Upper lobe of left lung (tissue), 6 donors: ENCODE results near the gene ARHGEF19. TPM values are rescaled to one million over a fixed set of nuclear protein-coding genes. Genes with fewer than 3 reads are reported as not detected.

Source experiments
- ATAC-seq, 2 donors: fragments of 200-7000 bp; cut with Tn5 transposase; one replicate each; pipeline ENCODE4 v1.9.1; 2022; ENCODE audit warnings: mild to moderate bottlenecking in 2 of 2, moderate library complexity in 2 of 2; ENCODE audit not compliant: low FRiP score in 2 of 2
- DNase-seq, 2 donors: peaks; one replicate each; pipeline ENCODE4 v3.0.0-alpha.2; 2019 to 2020
- H3K27ac ChIP-seq, 4 donors: fragments of 200-600 bp; sonication (generic); one replicate each; pipeline ENCODE4 v1.5.1; 2016 to 2019
- H3K27me3 ChIP-seq, 4 donors: fragments of 200-600 bp; sonication (generic); one replicate each; pipeline ENCODE4 v1.5.1; 2017 to 2019
- H3K36me3 ChIP-seq, 4 donors: fragments of 200-600 bp; sonication (generic); one replicate each; pipeline ENCODE4 v1.5.1; 2016 to 2019
- H3K4me1 ChIP-seq, 4 donors: fragments of 200-600 bp; sonication (generic); one replicate each; pipeline ENCODE4 v1.5.1; 2018 to 2019
- H3K4me3 ChIP-seq, 4 donors: fragments of 200-600 bp; sonication (generic); one replicate each; pipeline ENCODE4 v1.5.1; 2017 to 2019; ENCODE audit warnings: mild to moderate bottlenecking in 2 of 4, moderate library complexity in 1 of 4
- H3K9me3 ChIP-seq, 4 donors: fragments of 200-600 bp; sonication (generic); one replicate each; pipeline ENCODE4 v1.5.1; 2018 to 2019
- EP300 ChIP-seq, 4 donors: sonication (generic); formaldehyde crosslinking; IDR thresholded peaks; one replicate each; pipeline ENCODE4 v1.5.1; 2017; ENCODE audit warnings: antibody characterized with exemption in 4 of 4, control low read depth in 2 of 4
- POLR2A ChIP-seq, 4 donors: fragments of 450-650 bp; IDR thresholded peaks; one replicate each; pipeline ENCODE4 v1.5.1; 2016 to 2017; ENCODE audit warnings: antibody characterized with exemption in 4 of 4, mild to moderate bottlenecking in 2 of 4
- POLR2AphosphoS5 ChIP-seq, 2 donors: sonication (generic); formaldehyde crosslinking; IDR thresholded peaks; one replicate each; pipeline ENCODE4 v1.5.1; 2017; ENCODE audit warnings: antibody characterized with exemption in 2 of 2
- WGBS, 2 donors: methylation state at CpG; one replicate each; pipeline ENCODE4 v1.1.5; 2017 to 2018; 5-methylcytosine and 5-hydroxymethylcytosine counted together
- total RNA-seq, 6 donors: library from RNA; depleted of rRNA in 4 of 6; stranded (reverse); fragments of >200 nt in 4 of 6; gene quantifications; one replicate each; pipeline versions ENCODE4 v1.1.0 to v1.2.1, GENCODE V29; 2016 to 2021
- TF ChIP-seq, protein P1 (sequence below), 6 experiments: fragments of 450-650 bp in 4 of 6; fragments of 200-600 bp in 2 of 6; sonication (generic) in 2 of 6; IDR thresholded peaks; one replicate each; pipeline ENCODE4 v1.5.1; 2016 to 2019; ENCODE audit warnings: antibody characterized with exemption in 6 of 6
- donor health status: DM: no; HTN: no; CAD: no; lungs with moderate emphysema.
- donor health status: DM: no; HTN: yes; CAD: no; lungs with severe emphysema.

The ARHGEF19 gene
- total RNA-seq, 6 donors from 2014 or later, result 3.5 to 70.2 (median 12.6) TPM

- H3K36me3 ChIP-seq, result no peaks in the 10 kb centered on the region
- TF ChIP-seq POLR2A (IDR thresholded peaks at IDR 0.05) (no peak), POLR2AphosphoS5 (IDR thresholded peaks at IDR 0.05) (no peak), EP300 (IDR thresholded peaks at IDR 0.05) (no peak)
- TF ChIP-seq, protein P1, sequence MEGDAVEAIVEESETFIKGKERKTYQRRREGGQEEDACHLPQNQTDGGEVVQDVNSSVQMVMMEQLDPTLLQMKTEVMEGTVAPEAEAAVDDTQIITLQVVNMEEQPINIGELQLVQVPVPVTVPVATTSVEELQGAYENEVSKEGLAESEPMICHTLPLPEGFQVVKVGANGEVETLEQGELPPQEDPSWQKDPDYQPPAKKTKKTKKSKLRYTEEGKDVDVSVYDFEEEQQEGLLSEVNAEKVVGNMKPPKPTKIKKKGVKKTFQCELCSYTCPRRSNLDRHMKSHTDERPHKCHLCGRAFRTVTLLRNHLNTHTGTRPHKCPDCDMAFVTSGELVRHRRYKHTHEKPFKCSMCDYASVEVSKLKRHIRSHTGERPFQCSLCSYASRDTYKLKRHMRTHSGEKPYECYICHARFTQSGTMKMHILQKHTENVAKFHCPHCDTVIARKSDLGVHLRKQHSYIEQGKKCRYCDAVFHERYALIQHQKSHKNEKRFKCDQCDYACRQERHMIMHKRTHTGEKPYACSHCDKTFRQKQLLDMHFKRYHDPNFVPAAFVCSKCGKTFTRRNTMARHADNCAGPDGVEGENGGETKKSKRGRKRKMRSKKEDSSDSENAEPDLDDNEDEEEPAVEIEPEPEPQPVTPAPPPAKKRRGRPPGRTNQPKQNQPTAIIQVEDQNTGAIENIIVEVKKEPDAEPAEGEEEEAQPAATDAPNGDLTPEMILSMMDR (IDR thresholded peaks at IDR 0.05), result no peak
- ATAC-seq, result no peak
- H3K27me3 ChIP-seq, result no peaks in the 10 kb centered on the region
- H3K27ac ChIP-seq, result no peak overlapping the region
- peaks cover 4 to 9% (median 4%) of the 10 kb centered on the region in 4 donors for H3K4me1 ChIP-seq
- WGBS, 2 donors, result 72 to 79% methylated on average over 4 to 5 of the region's 6 CpGs
- H3K9me3 ChIP-seq, result no peaks in the 10 kb centered on the region
- H3K4me3 ChIP-seq, result no peak overlapping the region
- no peak for DNase-seq
Measured at GRCh38 chr1:16191916-16192546, 20.4 kb downstream of the ARHGEF19 start.

DNA sequence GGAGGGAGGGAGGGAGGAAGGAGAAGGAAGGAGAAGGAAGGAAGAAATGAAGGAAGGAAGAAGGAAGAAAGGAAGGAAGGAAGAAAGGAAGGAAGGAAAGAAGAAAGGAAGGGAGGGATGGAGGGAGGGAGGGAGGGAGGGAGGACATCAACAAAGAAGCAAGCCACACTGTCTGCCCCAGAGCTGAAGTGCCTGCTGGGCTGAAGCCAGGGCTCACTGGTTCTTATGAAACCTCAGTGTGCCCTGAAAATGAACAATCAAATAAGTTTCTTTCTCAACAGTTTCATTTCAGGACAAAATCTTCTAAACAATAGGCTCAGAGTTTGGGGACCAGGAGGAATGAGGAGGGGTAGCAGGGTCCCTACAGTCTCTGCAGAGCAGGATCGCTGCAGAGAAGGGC lies 21.1 kb downstream of the ARHGEF19 start:
- DNase-seq, result no peak
- ATAC-seq, result no peak
- TF ChIP-seq POLR2AphosphoS5 (IDR thresholded peaks at IDR 0.05) (no peak), POLR2A (IDR thresholded peaks at IDR 0.05) (no peak), EP300 (IDR thresholded peaks at IDR 0.05) (no peak)
- TF ChIP-seq, protein P1 (IDR thresholded peaks at IDR 0.05), result no peak
- Histone ChIP-seq H3K9me3 (no peaks in the 10 kb centered on the region), H3K4me1 (peaks cover 4 to 9% (median 4%) of the 10 kb centered on the region in 4 donors), H3K27ac (no peak overlapping the region), H3K4me3 (no peak overlapping the region), H3K36me3 (no peaks in the 10 kb centered on the region), H3K27me3 (no peaks in the 10 kb centered on the region)
- WGBS, 2 donors, result 71 to 74% methylated on average over 1 of the region's 1 CpG

GRCh38 chr1:16189921-16190621 lies 22.4 kb downstream of the ARHGEF19 start:
- no peak for DNase-seq
- Histone ChIP-seq H3K4me1 (peaks cover 4 to 9% (median 4%) of the 10 kb centered on the region in 4 donors), H3K9me3 (no peaks in the 10 kb centered on the region), H3K36me3 (no peaks in the 10 kb centered on the region), H3K27ac (no peak overlapping the region), H3K27me3 (no peaks in the 10 kb centered on the region), H3K4me3 (no peak overlapping the region)
- 67 to 72% methylated on average over 6 to 9 of the region's 9 CpGs for WGBS, 2 donors
- peak in 1 of 2 donors; percentile 4 for ATAC-seq
- TF ChIP-seq EP300 (IDR thresholded peaks at IDR 0.05) (no peak), POLR2A (IDR thresholded peaks at IDR 0.05) (no peak), POLR2AphosphoS5 (IDR thresholded peaks at IDR 0.05) (no peak)
- TF ChIP-seq, protein P1 (IDR thresholded peaks at IDR 0.05), result no peak

- H3K9me3 ChIP-seq, result no peaks in the 10 kb centered on the region
- no peaks in the 10 kb centered on the region for H3K36me3 ChIP-seq
- peak in 1 of 2 donors; percentile 57 for ATAC-seq
- no peaks in the 10 kb centered on the region for H3K27me3 ChIP-seq
- no peak overlapping the region for H3K27ac ChIP-seq
- H3K4me1 ChIP-seq, result peaks cover 4 to 11% (median 5%) of the 10 kb centered on the region in 4 donors
- 40 to 42% methylated on average over 6 of the region's 6 CpGs for WGBS, 2 donors
- no peak for DNase-seq
- TF ChIP-seq EP300 (IDR thresholded peaks at IDR 0.05) (no peak), POLR2A (IDR thresholded peaks at IDR 0.05) (no peak), POLR2AphosphoS5 (IDR thresholded peaks at IDR 0.05) (no peak)
- TF ChIP-seq, protein P1 (IDR thresholded peaks at IDR 0.05), result no peak
- no peak overlapping the region for H3K4me3 ChIP-seq
Measured at GRCh38 chr1:16189003-16189402, 23.4 kb downstream of the ARHGEF19 start.
